Activated CD8-positive, alpha-beta memory T cell treated with anti-CD3 and anti-CD28 coated beads for 4 hours (primary cell): ENCODE results near the gene ZNF804A.
"Not testable (repeated sequence)": the region's sequence is repeated elsewhere in the genome, so short reads cannot be mapped to it uniquely, and the experiment has no call there.

ENCODE experiments used
- DNase-seq, 2 donors: peaks; one replicate each; pipeline ENCODE4 v3.0.0-alpha.2; 2020; ENCODE audit warnings: low read depth in 2 of 2

ZNF804A gene

DNA sequence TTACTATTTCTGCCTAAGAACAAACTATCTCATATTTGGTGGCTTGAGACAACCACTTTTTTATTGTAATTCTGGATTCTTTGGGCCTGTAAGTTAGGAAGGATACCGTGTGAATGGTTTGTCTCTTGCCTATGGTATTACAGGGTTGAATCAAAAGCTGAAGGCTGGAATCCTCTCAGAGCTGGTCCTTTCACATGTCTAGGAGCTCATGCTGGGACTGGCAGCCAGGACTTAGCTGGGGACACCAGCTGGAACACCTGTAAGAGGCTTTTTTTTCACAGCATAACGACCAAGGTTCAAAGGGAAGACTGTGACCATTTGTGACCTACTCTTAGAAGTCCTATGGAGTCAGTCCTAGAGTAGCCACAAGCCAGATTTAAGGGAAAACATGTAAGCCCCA is 226.3 kb downstream of the ZNF804A start:
- no peak for DNase-seq

DNA sequence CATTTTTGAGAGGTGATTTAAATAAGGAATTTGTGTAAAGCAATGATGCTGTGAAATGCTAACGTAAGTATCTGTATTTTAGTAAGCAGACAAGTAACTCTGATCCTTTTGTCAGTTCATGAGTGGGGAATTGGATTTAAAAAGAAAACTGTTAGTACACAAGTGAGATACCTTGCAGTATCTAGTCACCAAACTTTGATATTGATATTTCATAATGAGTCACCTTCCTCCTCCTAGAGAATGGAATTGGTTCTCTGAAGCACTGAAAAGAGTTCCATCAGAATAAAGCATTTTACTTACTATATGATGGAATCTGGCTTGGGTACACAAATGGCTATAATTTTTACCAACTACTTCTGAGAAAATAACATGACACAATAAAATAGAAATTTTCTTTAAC is 232.2 kb downstream of the ZNF804A start:
- no peak for DNase-seq

DNA sequence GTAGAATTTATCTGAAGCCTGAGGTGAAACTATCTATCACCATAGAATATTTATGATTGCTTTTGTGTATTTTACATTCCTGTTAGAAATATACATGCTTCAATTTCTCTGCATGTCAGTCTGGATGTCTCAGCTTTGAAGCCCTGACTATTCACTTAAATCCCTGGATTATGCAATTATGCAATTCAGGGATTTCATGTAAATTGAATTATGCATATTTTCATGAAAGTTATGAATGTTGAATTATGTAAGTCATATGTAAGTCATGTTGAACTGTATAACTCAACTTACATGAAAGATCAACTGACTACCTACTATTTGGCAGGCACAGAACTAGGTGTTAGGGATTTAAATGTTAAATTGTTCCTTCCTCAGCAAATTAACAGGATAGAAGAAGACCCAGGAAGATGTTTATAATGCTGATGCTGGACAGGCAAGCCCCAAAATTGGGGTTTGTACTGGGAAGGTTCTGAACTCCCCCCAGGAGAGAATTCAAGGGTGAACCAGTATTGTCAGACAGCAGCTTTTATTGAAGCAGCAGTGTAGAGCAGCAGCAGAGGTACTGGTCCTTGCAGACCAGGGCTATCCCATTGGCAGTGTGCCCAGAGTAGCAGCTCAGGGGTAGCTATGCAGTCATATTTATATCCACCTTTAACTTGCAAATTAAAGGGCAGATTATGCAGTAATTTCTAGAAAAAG is 236.5 kb downstream of the ZNF804A start:
- DNase-seq: no peak

DNA sequence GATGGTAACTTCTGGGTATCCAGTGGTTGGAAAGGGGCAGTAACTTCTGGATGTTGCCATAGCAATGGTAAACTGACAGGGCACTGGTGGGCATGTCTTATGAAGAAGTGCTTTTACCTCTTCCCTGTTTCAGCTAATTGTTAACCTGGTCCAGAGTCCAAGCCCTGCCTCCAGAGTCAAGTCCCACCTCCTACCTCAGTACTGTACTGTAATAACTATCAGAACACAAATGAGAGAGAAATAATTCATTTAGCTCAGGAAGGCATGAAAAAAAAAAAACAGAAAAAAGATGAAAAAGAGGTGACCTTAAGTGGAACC is 237.0 kb downstream of the ZNF804A start:
- DNase-seq: no peak

DNA sequence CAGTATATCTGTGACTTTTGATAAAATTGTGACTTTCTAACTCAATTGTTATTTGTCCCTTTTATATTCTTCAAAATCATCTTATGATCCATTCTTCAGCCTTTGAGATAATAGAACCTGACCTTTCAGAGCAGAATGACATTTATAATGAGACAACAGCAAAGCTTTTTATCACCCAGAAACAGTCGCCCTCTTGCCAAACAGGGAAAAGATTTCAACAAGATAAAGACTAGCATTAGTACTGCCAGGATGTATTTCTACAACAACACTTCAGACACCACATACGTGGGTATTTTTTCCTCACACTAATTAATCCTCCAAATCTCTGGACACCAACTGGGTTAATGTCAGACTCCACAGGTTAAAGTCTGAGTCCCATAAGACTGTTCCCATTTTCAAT is 249.0 kb downstream of the ZNF804A start:
- DNase-seq: no peak

DNA sequence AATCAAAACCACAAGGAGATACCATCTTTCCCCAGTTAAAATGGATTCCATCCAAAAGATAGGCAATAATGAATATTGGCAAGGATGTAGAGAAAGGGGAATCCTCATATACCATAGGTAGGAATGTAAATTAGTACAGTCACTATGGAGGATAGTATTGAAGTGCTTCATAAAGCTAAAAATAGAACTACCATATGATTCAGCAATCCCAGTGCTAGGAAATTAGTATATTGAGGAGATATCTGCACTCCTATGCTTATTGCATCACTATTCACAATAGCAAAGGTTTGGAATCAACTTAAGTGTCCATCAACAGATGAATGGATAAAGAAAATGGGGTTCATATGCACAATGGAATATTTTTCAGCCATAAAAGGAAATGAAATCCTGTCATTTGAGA is 251.2 kb downstream of the ZNF804A start:
- DNase-seq: no peak

DNA sequence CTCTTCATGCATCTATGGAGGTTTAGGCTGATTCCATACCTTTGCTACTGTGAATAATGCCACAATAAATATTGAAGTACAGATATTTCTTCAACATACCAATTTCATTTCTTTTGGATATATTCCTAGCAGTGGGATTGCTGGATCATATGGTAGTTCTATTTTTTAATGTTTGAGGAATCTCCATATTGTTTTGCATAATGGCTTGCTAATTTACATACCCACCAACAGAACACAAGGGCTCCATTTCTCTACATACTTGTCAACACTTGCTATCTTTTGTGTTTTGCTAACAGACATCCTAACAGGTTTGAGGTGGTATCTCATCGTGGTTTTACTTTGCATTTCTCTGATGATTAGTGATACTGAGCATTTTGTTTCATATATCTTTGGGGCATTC is 253.2 kb downstream of the ZNF804A start:
- no peak for DNase-seq

DNA sequence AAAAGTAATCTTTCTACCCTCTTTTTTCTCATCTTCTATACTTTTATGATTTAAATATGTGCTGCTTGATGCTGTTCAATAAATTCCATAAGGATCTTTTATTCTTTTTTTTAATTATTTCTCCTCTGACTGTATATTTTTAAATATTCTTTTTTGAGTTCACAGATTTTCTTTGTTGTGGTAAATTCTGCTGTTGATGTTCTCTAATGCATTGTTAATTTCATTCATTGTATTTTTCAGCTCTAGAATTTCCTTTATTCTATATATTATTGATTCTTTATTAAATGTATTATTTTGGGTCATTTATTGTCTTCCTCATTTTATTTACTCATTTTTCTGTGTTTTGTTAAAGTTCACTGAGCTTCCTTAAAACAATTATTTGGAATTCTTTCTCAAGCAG is 260.9 kb downstream of the ZNF804A start:
- no peak for DNase-seq

DNA sequence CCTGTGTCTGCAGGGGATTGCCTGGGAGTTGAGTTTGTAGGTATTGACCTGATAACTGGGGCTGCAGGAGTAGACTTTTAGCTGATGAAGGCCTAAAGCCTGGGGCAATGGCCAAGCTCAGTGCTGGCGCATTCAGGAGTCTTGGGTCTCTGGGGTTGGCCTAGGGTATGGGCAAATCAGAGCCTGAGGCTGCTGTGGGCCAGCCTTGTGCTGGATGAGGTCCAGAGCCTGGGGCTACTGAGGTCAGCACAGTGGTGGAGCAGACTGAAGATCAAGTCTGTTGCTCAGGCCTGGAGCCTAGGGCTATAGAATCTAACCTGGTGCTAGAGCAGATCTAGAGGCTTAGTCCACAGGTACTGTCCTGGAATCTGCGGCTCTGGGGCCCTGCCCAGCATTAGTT is 262.4 kb downstream of the ZNF804A start:
- DNase-seq: no peak

DNA sequence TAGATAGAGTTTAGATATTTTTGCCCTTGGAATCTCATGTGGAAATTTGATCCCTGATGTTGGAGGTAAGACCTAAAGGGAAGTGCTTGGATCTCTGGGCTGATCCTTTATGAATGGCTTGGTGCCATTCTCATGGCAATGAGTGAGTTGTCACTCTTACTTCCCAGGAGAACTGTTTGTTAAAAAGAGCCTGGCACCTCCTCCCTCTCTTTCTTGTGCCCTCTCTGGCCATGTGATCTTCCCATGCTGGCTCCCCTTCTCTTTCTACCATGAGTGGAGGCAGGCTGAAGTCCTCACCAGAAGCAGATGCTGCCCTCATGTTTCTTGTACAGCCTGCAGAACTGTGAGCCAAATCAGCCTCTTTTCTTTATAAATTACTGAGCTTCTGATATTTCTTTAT is 276.9 kb downstream of the ZNF804A start:
- DNase-seq: no peak

DNA sequence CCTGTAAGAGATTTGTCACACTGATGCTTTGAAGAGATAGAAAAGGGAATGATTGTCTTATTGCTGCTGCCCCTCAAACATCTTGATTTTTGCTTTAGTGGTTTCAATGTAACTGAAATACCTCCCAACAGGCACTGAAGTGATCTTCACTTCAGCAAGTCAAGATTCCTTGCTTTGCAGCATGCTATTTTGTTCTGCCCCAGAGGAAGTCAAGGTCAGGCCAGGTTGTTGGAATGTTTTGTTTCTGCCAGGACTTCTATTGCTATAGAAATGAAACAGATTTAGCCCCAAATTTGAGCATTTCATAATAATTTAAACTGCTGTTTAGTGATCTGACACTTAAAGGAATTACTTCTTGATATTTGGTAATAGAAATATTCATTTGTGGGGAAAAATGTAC is 277.6 kb downstream of the ZNF804A start:
- DNase-seq: no peak

DNA sequence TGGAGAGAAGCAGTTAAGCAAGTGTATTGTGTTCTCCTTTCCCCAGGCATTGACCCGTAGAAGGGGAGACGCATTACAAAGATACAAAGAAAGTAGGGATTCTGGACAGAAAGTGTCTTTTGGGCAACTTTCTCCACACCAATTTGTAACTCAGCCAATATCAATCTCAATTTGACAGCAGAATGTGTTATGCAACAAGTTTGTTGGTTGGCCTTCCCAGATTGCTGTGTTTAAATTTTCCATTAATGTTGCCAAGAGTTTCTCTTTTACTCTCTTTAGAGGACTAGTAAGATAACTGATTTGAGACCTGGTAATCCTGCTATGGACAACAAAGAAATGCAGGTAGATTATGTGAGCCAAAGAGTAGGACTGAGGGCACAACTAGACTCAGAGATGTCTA is 279.6 kb downstream of the ZNF804A start:
- no peak for DNase-seq

DNA sequence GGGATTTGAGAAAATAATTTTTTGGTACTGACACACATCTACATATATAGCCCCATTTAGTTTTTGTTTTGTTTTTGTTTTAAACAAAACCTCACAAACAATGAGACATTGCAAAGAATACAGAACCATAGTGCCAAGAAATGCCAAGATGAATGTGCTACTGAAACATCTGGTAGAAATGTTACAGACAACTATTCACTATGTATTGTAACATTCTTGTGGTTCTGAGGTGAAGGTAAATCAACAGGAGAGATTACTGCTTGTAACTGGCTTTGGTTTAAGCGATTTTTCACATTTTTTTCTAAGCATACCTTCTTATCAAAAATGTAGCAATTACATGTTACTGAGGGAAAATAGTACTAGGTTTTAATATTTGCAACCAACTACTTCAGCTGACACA is 281.3 kb downstream of the ZNF804A start:
- DNase-seq: no peak

DNA sequence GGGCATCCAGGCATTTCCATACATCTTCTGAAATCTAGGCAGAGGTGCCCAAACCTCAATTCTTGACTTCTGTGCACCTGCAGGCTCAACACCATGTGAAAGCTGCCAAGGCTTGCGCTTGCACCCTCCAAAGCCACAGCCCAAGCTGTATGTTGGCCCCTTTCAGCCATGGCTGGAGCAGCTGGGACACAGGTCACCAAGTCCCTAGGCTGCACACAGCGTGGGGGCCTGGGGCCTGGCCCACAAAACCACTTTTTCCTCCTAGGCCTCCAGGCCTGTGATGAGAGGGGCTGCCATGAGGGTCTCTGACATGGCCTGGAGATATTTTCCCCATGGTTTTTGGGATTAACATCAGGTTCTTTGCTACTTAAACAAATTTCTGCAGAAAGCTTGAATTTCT is 288.3 kb downstream of the ZNF804A start:
- not testable (repeated sequence) for DNase-seq

DNA sequence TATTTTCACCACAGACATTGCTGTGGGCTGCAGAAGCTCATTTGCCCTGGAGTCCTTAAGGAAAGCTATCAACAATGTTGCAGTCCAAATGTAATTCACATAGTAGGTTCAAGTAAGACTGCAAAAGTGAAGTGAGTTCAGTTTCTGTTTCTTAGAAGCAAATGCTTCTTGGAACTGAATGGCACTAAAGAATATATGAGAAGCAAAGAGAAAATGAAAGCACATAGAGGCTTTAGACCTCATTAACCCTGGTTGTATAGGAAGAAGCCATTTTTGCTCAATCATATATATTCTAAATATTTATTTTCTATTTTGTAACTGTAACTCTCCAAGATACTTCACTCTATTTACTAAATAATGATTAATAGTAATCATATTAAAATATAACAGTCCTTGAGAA is 292.0 kb downstream of the ZNF804A start:
- DNase-seq: no peak

DNA sequence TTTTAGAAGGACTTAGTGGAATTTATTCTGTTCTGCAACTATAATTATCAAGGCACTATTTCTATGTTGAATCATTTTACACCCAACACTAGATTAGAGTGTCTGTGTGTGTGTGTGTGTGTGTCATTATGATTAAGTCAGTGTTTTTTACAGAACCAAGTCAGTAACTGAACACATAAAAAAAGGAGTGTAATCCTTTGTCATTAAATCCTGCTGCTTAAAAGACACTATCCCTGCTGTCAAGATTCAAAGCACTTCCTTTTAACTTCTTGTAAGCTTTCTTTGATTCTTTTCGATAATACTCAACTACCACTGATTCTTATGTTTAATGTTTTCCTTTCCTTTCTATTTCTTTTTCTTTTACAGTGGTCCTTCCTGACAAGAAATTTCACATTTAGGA is 306.7 kb downstream of the ZNF804A start:
- DNase-seq: no peak

DNA sequence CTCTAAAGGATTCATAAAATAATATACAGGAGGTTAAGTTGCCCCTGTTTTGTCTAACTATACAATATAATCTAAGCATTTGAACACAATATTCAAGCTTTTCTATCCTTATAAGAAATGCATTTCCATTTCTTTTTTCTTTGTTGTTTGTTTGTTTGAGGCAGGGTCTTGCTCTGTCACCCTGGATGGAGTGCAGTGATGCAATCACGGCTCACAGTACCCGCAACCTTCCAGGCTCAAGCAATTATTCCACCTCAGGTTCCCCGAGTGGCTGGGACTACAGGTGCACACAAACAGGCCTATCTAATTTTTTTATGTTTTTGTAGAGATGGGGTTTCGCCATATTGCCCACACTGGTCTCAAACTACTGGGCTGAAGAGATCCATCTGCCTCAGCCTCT is 307.8 kb downstream of the ZNF804A start:
- no peak for DNase-seq

DNA sequence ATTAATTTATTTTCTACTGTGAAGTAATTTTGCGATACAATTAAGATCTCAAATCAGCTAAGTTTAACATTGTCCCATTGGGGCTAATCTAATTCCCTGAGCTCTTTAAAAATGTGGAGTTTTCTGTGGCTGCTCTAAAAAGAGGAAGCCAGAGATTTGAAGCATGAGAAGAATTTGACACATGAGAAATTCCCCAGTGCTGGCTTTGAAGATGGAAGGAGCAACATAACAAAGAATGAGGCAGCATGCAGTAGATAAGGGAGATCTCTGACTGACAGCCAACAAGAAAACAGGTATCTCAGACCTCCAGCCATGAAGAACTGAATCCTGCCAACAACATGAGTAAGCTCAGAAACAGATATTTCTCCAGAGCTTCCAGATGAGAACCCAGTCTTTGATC is 308.4 kb downstream of the ZNF804A start:
- no peak for DNase-seq

DNA sequence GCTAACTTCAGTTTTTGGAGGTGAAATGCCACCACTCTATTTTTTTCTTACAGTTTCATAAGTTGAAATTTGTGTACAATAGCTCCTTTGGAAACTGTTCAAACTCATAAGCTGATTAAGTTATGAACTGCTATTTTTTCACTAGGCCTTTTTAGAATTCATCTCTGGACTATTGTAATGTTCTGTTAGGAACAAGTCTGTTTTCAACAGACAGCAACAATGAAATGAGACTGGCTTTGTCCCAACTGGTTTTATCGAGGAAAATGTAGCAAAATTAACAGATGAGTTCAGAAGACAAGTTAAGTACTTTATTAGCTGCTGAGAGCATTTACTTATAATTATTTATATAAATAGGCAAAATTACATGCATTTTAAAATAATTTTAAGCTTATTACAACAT is 310.6 kb downstream of the ZNF804A start:
- no peak for DNase-seq

DNA sequence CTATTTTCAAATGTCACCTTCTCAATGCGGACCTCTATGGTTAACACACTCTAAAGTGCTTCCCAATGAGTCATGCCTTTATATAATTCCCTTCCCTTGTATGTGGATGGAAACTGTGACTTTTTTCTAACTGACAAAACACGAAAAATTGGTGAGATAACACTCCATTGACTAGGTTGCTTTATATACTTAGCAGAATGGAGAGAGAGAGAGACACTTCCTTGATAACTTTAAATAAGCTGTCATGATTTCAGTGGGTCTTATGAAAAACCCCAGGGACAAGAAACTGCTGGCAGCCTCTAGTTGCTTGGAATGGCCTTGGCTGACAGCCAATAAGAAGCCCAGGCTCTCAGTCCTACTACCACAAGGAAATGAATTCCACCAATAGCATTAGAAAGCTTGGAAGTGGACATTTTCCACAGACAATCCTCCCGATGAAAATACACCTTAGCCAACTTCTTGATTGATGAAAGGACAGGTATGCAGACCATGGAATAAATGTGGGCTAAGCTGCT is 322.2 kb downstream of the ZNF804A start:
- no peak for DNase-seq

DNA sequence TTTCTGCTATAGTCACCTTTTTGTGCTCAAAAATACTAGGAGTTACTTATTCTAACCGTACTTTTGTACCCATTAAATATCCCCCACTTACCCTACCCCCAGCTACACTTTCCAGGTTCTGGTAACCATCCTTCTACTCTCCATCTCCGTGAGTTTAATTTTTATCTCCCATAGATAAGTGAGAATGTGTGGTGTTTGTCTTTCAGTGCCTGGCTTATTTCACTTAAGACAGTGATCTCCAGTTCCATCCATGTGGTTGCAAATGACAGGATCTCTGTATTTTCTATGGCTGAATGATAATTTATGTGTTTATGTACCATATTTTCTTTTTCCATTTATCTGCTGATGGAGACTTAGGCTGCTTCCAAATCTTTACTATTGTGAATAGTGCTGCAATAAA is 323.3 kb downstream of the ZNF804A start:
- DNase-seq: no peak

DNA sequence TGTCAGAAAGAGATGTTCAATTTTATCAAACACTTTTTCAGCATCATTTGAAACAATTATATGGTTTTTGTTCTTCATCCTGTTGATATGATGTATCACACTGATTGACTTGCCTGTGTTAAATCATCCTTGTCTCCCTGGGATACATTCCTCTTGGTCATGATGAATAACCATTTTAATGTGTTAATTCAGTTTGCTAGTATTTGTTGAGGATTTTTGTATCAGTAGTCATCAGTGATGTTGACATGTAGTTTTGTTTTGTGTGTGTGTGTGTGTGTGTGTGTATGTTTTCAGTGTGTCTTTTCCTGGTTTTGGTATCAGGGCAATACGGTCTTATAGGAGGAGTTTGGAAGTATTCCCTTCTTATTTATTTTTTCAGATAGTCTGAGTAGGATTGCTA is 325.4 kb downstream of the ZNF804A start:
- no peak for DNase-seq

DNA sequence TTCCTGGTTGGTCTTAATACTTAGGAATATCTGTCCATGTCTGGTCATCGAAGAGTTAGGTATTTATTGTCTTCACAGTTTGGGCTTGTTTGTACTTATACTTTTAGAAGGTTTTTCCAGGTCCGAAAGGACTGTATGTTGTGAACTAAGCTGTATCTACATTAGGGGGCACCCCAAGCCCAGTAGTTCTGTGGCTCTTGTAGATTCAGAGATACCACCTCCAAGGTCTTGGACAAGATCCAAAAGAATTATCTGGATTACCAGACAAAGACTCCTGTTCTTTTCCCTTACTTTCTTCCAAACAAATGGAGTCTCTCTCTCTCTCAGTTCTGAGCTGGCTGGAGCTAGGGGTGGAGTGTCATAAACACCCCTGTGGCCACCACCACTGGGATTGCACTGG is 328.7 kb downstream of the ZNF804A start:
- DNase-seq: no peak

DNA sequence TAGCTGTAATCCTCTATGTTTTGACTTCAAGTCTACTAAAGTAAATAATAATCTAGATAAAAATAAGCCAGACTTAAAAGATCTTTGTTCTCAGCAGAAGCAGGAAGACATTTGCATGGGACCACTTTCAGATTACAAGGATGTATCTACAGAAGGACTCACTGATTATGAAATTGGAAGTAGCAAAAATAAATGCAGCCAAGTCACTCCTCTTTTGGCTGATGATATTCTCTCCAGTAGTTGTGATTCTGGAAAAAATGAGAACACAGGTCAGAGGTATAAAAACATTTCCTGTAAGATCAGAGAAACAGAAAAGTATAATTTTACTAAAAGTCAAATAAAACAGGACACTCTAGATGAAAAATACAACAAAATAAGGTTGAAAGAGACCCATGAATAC is 338.4 kb downstream of the ZNF804A start:
- DNase-seq: no peak
